ENCODE results near the gene POLR1C.
"Not testable (repeated sequence)": the region's sequence is repeated elsewhere in the genome, so short reads cannot be mapped to it uniquely, and the experiment has no call there.

Gene POLR1C

DNA sequence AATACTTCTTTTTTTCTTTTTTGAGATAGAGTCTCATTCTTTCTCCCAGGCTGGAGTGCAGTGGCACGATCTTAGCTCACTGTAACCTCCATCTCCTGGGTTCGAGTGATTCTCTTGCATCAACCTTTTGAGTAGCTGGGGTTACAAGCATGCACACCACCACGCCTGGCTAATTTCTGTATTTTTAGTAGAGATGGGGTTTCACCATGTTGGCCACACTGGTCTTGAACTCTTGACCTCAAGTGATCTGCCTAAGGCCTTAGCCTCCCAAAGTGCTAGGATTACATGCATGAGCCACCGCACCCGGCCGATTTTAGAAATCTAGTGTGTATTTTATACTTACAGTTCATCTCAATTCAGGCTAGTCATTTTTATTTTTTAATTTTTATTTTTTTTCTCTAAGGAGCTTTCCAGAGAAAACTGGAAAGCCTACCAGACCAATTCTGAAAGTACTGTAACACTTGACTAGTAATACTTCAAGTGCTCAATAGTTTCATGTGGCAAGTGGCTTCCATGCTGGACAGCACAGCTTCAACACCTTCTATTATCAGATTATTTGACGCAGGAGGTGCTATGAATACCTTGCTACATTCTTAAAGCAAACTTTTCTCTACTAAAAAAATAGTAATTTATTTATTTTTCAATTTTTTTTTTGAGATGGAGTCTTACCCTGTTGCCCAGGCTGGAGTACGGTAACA is 25.0 kb downstream of the POLR1C start:
- H3K27me3 ChIP-seq (ENCODE audit: insufficient read depth, low read length): no peaks in the 10 kb centered on the region
- no peaks in the 10 kb centered on the region for H3K4me1 ChIP-seq (ENCODE audit: insufficient read depth, low read length, severe bottlenecking)
- no peaks in the 10 kb centered on the region for H3K9me3 ChIP-seq (ENCODE audit: low read length)
- H3K9me2 ChIP-seq (ENCODE audit: low read depth, low read length): no peaks in the 10 kb centered on the region
- H4K20me1 ChIP-seq (ENCODE audit: insufficient read depth, low read length): no peaks in the 10 kb centered on the region
- no peak overlapping the region for H3K4me3 ChIP-seq (ENCODE audit: low read depth, low read length, poor library complexity, severe bottlenecking)
- no peaks in the 10 kb centered on the region for H3F3A ChIP-seq (ENCODE audit: insufficient read depth, low read length)
- no peaks in the 10 kb centered on the region for H3K79me2 ChIP-seq (ENCODE audit: insufficient read depth, low read length)
- no peak overlapping the region for H3K27ac ChIP-seq (ENCODE audit: low read depth, low read length, poor library complexity, severe bottlenecking)
- H3K36me3 ChIP-seq (ENCODE audit: insufficient read depth, low read length): peaks cover 86% of the 10 kb centered on the region
- no peak overlapping the region for H3K4me2 ChIP-seq (ENCODE audit: low read length)
- H3K9ac ChIP-seq (ENCODE audit: low read length): no peak overlapping the region
- no peak for TF ChIP-seq EZH2 (IDR thresholded peaks at IDR 0.05; ENCODE audit: borderline replicate concordance, low read length)
- TF ChIP-seq CTCF (IDR thresholded peaks at IDR 0.05; ENCODE audit: low read length): no peak
- no peak overlapping the region for H2AFZ ChIP-seq (ENCODE audit: low read length)

DNA sequence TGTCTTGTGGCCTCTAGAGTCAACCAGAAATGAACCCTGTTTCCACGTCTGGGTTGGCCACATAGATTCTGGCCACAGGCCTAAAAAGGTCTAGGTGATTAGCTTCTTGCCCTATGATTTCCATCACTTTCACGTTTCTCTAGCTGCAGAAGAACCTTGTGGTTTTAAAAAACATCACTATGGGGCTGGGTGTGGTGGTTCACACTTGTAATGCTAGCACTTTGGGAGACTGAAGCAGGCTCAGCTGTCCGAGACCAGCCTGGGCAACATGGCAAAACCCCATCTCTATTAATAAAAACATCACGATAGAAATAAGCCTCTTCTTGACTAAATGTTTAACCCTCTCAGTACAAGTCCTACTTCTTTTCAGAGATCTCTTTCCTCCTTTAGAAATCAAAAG is 27.6 kb downstream of the POLR1C start:
- no peaks in the 10 kb centered on the region for H3K79me2 ChIP-seq (ENCODE audit: insufficient read depth, low read length)
- no peak overlapping the region for H3K9ac ChIP-seq (ENCODE audit: low read length)
- no peaks in the 10 kb centered on the region for H3K9me2 ChIP-seq (ENCODE audit: low read depth, low read length)
- H3K4me1 ChIP-seq (ENCODE audit: insufficient read depth, low read length, severe bottlenecking): no peaks in the 10 kb centered on the region
- no peaks in the 10 kb centered on the region for H3K27me3 ChIP-seq (ENCODE audit: insufficient read depth, low read length)
- no peak for TF ChIP-seq CTCF (IDR thresholded peaks at IDR 0.05; ENCODE audit: low read length)
- no peak for TF ChIP-seq EZH2 (IDR thresholded peaks at IDR 0.05; ENCODE audit: borderline replicate concordance, low read length)
- no peak overlapping the region for H3K4me3 ChIP-seq (ENCODE audit: low read depth, low read length, poor library complexity, severe bottlenecking)
- H3K27ac ChIP-seq (ENCODE audit: low read depth, low read length, poor library complexity, severe bottlenecking): no peak overlapping the region
- no peaks in the 10 kb centered on the region for H3K9me3 ChIP-seq (ENCODE audit: low read length)
- H4K20me1 ChIP-seq (ENCODE audit: insufficient read depth, low read length): no peaks in the 10 kb centered on the region
- no peaks in the 10 kb centered on the region for H3F3A ChIP-seq (ENCODE audit: insufficient read depth, low read length)
- no peak overlapping the region for H2AFZ ChIP-seq (ENCODE audit: low read length)
- H3K36me3 ChIP-seq (ENCODE audit: insufficient read depth, low read length): peaks cover 91% of the 10 kb centered on the region
- no peak overlapping the region for H3K4me2 ChIP-seq (ENCODE audit: low read length)

DNA sequence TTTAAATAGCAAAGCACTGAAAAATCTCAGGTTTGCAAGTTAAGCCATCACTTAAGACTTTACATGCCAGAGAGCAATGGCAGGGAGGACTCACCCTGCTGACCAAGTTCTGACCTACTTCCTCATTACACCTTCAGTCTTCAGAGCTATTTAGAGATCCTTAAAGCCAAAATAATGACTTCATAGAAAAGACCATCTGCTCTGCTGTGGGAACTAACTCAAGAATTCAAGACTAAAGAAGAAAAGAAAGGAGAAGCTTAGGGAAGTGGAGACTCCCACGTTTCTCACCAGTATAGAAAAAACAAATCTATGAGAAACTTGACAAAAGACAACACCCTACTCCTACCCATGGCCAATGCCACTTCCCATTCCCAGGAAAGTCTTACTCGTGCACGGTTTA is 30.3 kb downstream of the POLR1C start:
- Histone ChIP-seq H3K4me1 (ENCODE audit: insufficient read depth, low read length, severe bottlenecking) (no peaks in the 10 kb centered on the region), H3K27ac (ENCODE audit: low read depth, low read length, poor library complexity, severe bottlenecking) (no peak overlapping the region), H3K9me3 (ENCODE audit: low read length) (no peaks in the 10 kb centered on the region), H3K4me2 (ENCODE audit: low read length) (no peak overlapping the region), H3K79me2 (ENCODE audit: insufficient read depth, low read length) (no peaks in the 10 kb centered on the region), H2AFZ (ENCODE audit: low read length) (no peak overlapping the region), H3K36me3 (ENCODE audit: insufficient read depth, low read length) (peaks cover 94% of the 10 kb centered on the region), H3K4me3 (ENCODE audit: low read depth, low read length, poor library complexity, severe bottlenecking) (no peak overlapping the region), H3F3A (ENCODE audit: insufficient read depth, low read length) (no peaks in the 10 kb centered on the region), H3K9me2 (ENCODE audit: low read depth, low read length) (no peaks in the 10 kb centered on the region), H4K20me1 (ENCODE audit: insufficient read depth, low read length) (no peaks in the 10 kb centered on the region), H3K27me3 (ENCODE audit: insufficient read depth, low read length) (no peaks in the 10 kb centered on the region), H3K9ac (ENCODE audit: low read length) (no peak overlapping the region)
- TF ChIP-seq EZH2 (IDR thresholded peaks at IDR 0.05; ENCODE audit: borderline replicate concordance, low read length) (no peak), CTCF (IDR thresholded peaks at IDR 0.05; ENCODE audit: low read length) (no peak)

DNA sequence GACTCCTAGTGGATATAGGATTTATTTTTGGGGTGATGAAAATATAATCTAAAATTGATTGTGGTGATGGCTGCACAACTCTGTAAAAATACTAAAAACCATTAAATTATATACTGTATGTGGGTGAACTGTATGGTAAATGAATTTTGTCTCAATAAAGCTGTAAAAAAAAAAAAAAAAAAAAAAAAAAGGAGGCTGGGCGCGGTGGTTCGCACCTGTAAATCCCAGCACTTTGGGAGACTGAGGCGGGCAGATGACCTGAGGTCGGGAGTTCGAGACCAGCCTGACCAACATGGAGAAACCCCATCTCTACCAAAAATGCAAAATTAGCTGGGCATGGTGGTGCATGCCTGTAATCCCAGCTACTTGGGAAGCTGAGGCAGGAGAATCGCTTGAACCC is 40.7 kb downstream of the POLR1C start:
- H3K4me3 ChIP-seq (ENCODE audit: low read depth, low read length, poor library complexity, severe bottlenecking); H3K9ac ChIP-seq (ENCODE audit: low read length); H3K9me3 ChIP-seq (ENCODE audit: low read length); H4K20me1 ChIP-seq (ENCODE audit: insufficient read depth, low read length); H2AFZ ChIP-seq (ENCODE audit: low read length); H3K79me2 ChIP-seq (ENCODE audit: insufficient read depth, low read length); H3F3A ChIP-seq (ENCODE audit: insufficient read depth, low read length); H3K27me3 ChIP-seq (ENCODE audit: insufficient read depth, low read length); H3K27ac ChIP-seq (ENCODE audit: low read depth, low read length, poor library complexity, severe bottlenecking); H3K4me1 ChIP-seq (ENCODE audit: insufficient read depth, low read length, severe bottlenecking); H3K4me2 ChIP-seq (ENCODE audit: low read length); H3K9me2 ChIP-seq (ENCODE audit: low read depth, low read length): not testable (repeated sequence)
- peaks cover 93% of the 10 kb centered on the region for H3K36me3 ChIP-seq (ENCODE audit: insufficient read depth, low read length)
